ENCODE results near the gene KRTAP5-2.
"Not testable (repeated sequence)": the region's sequence is repeated elsewhere in the genome, so short reads cannot be mapped to it uniquely, and the experiment has no call there.

Gene KRTAP5-2

DNA sequence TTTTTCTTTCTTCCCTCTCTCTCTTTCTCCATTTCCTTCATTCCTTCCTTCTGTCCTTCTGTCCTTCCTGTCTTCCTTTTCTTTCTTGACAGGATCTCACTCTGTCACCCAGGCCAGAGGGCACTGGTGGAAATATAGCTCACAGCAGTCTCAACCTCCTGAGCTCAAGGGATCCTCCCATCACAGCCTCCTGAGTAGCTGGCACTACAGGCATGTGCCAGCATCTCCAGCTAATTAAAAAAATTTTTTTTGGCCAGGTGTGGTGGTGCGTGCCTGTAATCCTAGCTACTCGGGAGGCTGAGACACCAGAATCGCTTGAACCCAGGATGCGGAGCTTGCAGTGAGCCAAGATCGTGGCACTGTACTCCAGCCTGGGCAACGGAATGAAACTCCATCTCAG lies 21.3 kb downstream of the KRTAP5-2 start:
- Histone ChIP-seq H3K27me3 (replicated peaks; ENCODE audit: insufficient read depth, low read length) (peaks cover 89% of the 10 kb centered on the region), H2AFZ (ENCODE audit: low read length) (no peak overlapping the region), H3K36me3 (replicated peaks; ENCODE audit: insufficient read depth, low read length) (no peaks in the 10 kb centered on the region), H3K9ac (ENCODE audit: low read length) (no peak overlapping the region), H3F3A (ENCODE audit: insufficient read depth, low read length) (0 out of 2 replicates have a peak, but pooled peaks cover 3% of the 10 kb centered on the region), H3K9me2 (replicated peaks; ENCODE audit: insufficient read depth, low read length) (no peaks in the 10 kb centered on the region), H3K9me3 (replicated peaks; ENCODE audit: insufficient read depth, low read length) (no peaks in the 10 kb centered on the region), H3K79me2 (ENCODE audit: low read length) (no peaks in the 10 kb centered on the region), H3K4me2 (ENCODE audit: low read depth, low read length) (no peak overlapping the region), H3K4me1 (ENCODE audit: low read length) (no peaks in the 10 kb centered on the region), H3K4me3 (ENCODE audit: low read length) (no peak overlapping the region), H4K20me1 (ENCODE audit: insufficient read depth, low read length) (no peaks in the 10 kb centered on the region), H3K27ac (ENCODE audit: low read length) (no peak overlapping the region)
- no peak for TF ChIP-seq CTCF (IDR thresholded peaks at IDR 0.05; ENCODE audit: low read length)
- TF ChIP-seq EZH2phosphoT487 (IDR thresholded peaks at IDR 0.05; ENCODE audit: low read length): no peak
- no peak for TF ChIP-seq EZH2 (optimal IDR thresholded peaks at IDR 0.05; ENCODE audit: low read depth, low read length)
- no peak for DNase-seq

DNA sequence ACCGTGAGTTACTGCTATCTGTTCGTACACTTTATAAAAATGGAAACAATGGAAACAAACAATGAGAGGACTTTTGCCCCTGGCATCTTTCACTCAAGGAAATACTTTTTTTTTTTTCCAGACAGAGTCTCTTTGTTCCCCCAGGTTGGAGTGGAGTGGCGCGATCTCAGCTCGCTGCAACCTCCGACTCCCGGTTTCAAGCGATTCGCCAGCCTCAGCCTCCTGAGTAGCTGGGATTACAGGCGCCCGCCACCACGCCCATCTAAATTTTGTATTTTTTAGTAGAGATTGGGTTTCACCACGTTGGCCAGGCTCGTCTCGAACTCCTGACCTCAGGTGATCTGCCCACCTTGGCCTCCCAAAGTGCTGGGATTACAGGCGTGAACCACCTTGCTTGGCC lies 22.3 kb downstream of the KRTAP5-2 start:
- H4K20me1 ChIP-seq (ENCODE audit: insufficient read depth, low read length); H3F3A ChIP-seq (ENCODE audit: insufficient read depth, low read length); H3K4me1 ChIP-seq (ENCODE audit: low read length); H3K9me3 ChIP-seq (replicated peaks; ENCODE audit: insufficient read depth, low read length); H2AFZ ChIP-seq (ENCODE audit: low read length); H3K4me3 ChIP-seq (ENCODE audit: low read length); H3K9me2 ChIP-seq (replicated peaks; ENCODE audit: insufficient read depth, low read length); H3K9ac ChIP-seq (ENCODE audit: low read length); H3K27ac ChIP-seq (ENCODE audit: low read length); H3K4me2 ChIP-seq (ENCODE audit: low read depth, low read length); H3K79me2 ChIP-seq (ENCODE audit: low read length); DNase-seq; H3K36me3 ChIP-seq (replicated peaks; ENCODE audit: insufficient read depth, low read length): not testable (repeated sequence)
- H3K27me3 ChIP-seq (replicated peaks; ENCODE audit: insufficient read depth, low read length): peaks cover 89% of the 10 kb centered on the region

DNA sequence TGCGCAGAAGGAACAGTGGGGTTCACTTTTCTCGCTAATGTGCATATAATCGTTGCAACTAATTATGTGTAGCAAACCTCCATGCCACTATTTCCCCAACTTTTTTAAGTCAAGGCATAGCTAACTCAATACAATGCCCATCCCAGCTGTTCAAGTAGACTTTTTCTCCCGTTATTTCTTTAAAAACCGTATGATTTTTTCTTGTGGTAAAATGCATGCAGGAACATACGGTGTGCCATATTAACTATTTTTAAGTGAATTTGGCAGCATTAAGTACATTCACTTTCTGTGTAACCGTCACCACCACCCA lies 23.2 kb downstream of the KRTAP5-2 start:
- H3K79me2 ChIP-seq (ENCODE audit: low read length): no peaks in the 10 kb centered on the region
- H3K4me3 ChIP-seq (ENCODE audit: low read length): no peak overlapping the region
- no peaks in the 10 kb centered on the region for H3K36me3 ChIP-seq (replicated peaks; ENCODE audit: insufficient read depth, low read length)

More for the DNA sequence above, 23.2 kb downstream of the KRTAP5-2 start:
- DNase-seq: no peak
- Histone ChIP-seq H3K27ac (ENCODE audit: low read length) (no peak overlapping the region), H3K9ac (ENCODE audit: low read length) (no peak overlapping the region), H3F3A (ENCODE audit: insufficient read depth, low read length) (0 out of 2 replicates have a peak, but pooled peaks cover 3% of the 10 kb centered on the region), H3K27me3 (replicated peaks; ENCODE audit: insufficient read depth, low read length) (peaks cover 89% of the 10 kb centered on the region), H3K4me2 (ENCODE audit: low read depth, low read length) (no peak overlapping the region), H3K9me3 (replicated peaks; ENCODE audit: insufficient read depth, low read length) (no peaks in the 10 kb centered on the region), H4K20me1 (ENCODE audit: insufficient read depth, low read length) (no peaks in the 10 kb centered on the region), H2AFZ (ENCODE audit: low read length) (no peak overlapping the region), H3K4me1 (ENCODE audit: low read length) (no peaks in the 10 kb centered on the region), H3K9me2 (replicated peaks; ENCODE audit: insufficient read depth, low read length) (no peaks in the 10 kb centered on the region)
- TF ChIP-seq EZH2phosphoT487 (IDR thresholded peaks at IDR 0.05; ENCODE audit: low read length): no peak
- no peak for TF ChIP-seq CTCF (IDR thresholded peaks at IDR 0.05; ENCODE audit: low read length)
- no peak for TF ChIP-seq EZH2 (optimal IDR thresholded peaks at IDR 0.05; ENCODE audit: low read depth, low read length)

Data from MM.1S (cell line).